Peyer's patch (tissue), 4 donors: Measurements from ENCODE around the gene NOP14. TPM values are rescaled to one million over a fixed set of nuclear protein-coding genes. Genes with fewer than 3 reads are reported as not detected.
A peak's percentile ranks its signal among the peaks of the same experiment; 100 is the strongest.

Experiments used
- DNase-seq, 3 donors: peaks; one replicate each; pipeline ENCODE4 v3.0.0-alpha.2; 2017 to 2019
- H3K27ac ChIP-seq, 4 donors: fragments of 200-600 bp; sonication (generic); one replicate each; pipeline ENCODE4 v1.5.1; 2016 to 2019
- H3K27me3 ChIP-seq, 2 donors: fragments of 200-600 bp; sonication (generic); one replicate each; pipeline ENCODE4 v1.5.1; 2019
- H3K36me3 ChIP-seq, 3 donors: fragments of 200-600 bp; sonication (generic); one replicate each; pipeline ENCODE4 v1.5.1; 2016 to 2019
- H3K4me1 ChIP-seq, 4 donors: fragments of 200-600 bp; sonication (generic); one replicate each; pipeline ENCODE4 v1.5.1; 2016 to 2019
- H3K4me3 ChIP-seq, 4 donors: fragments of 200-600 bp; sonication (generic); 1 replicate in 3 of 4; 2 replicates in 1 of 4; pipeline ENCODE4 v1.5.1; 2016 to 2019; ENCODE audit warnings: mild to moderate bottlenecking in 1 of 4
- H3K9me3 ChIP-seq, 4 donors: fragments of 200-600 bp; sonication (generic); one replicate each; pipeline ENCODE4 v1.5.1; 2016 to 2019; ENCODE audit warnings: mild to moderate bottlenecking in 1 of 4
- POLR2A ChIP-seq, 2 donors: fragments of 450-650 bp; IDR thresholded peaks; one replicate each; pipeline ENCODE4 v1.5.1; 2017; ENCODE audit warnings: antibody characterized with exemption in 2 of 2, mild to moderate bottlenecking in 2 of 2, moderate library complexity in 2 of 2
- total RNA-seq, 4 donors: library from RNA; depleted of rRNA; stranded (reverse); fragments of >200 nt; gene quantifications; one replicate each; pipeline ENCODE4 v1.1.0, GENCODE V29; 2016
- TF ChIP-seq, protein P1 (sequence below), 6 experiments: fragments of 450-650 bp in 4 of 6; fragments of 200-600 bp in 2 of 6; sonication (generic) in 1 of 6; IDR thresholded peaks; one replicate each; pipeline ENCODE4 v1.5.1; 2017 to 2019; ENCODE audit warnings: antibody characterized with exemption in 6 of 6, mild to moderate bottlenecking in 3 of 6, moderate library complexity in 1 of 6

The NOP14 gene
- total RNA-seq, 4 donors from 2014 or later: 13.0 to 76.7 (median 18.6) TPM

DNA sequence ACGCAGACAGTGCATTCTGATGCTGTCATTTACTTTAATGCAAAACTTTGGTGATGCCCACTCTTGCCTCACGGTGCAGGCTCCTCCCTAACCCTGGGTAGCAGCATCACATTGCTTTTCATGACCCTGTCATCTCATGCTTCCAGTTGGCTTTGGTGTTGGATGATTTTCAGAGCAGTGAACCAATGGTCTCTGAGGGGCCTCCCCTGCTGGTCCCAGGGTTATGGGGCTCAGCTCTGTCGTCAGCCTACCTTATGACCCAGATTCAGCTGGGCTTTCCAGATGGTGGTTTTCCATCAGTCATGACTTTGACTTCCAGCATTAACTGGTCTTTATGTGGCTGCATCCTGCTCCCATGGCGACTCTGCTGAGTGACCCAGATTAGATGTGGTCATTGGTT is 56.0 kb downstream of the NOP14 start:
- H3K4me3 ChIP-seq: no peak overlapping the region
- peaks cover 0 to 97% (median 0%) of the 10 kb centered on the region in 3 donors for H3K36me3 ChIP-seq
- H3K27me3 ChIP-seq: no peaks in the 10 kb centered on the region
- no peak overlapping the region for H3K27ac ChIP-seq
- no peaks in the 10 kb centered on the region for H3K9me3 ChIP-seq
- no peak for TF ChIP-seq POLR2A (IDR thresholded peaks at IDR 0.05)
- TF ChIP-seq, protein P1, sequence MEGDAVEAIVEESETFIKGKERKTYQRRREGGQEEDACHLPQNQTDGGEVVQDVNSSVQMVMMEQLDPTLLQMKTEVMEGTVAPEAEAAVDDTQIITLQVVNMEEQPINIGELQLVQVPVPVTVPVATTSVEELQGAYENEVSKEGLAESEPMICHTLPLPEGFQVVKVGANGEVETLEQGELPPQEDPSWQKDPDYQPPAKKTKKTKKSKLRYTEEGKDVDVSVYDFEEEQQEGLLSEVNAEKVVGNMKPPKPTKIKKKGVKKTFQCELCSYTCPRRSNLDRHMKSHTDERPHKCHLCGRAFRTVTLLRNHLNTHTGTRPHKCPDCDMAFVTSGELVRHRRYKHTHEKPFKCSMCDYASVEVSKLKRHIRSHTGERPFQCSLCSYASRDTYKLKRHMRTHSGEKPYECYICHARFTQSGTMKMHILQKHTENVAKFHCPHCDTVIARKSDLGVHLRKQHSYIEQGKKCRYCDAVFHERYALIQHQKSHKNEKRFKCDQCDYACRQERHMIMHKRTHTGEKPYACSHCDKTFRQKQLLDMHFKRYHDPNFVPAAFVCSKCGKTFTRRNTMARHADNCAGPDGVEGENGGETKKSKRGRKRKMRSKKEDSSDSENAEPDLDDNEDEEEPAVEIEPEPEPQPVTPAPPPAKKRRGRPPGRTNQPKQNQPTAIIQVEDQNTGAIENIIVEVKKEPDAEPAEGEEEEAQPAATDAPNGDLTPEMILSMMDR (IDR thresholded peaks at IDR 0.05): no peak
- H3K4me1 ChIP-seq: no peaks in the 10 kb centered on the region
- DNase-seq: no peak

DNA sequence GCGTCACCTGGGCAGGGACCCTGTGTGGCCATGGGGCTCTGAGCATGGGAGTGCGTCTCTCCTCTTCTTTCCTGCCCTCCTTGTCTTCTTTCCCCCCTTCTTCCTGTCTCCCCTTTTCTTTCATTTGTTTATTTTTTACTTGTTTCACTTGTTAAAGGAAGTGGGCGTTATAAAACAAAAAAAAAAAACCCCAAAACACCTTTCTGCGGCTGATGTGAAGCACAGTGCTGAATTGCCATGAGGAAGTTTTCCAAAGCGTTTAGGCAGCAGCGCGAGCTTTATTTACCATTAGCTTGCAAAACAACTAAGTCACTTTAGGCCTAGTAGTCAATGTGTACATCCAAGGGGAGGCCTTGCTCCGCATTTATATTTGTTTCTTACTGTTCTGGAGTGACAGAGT is 57.0 kb downstream of the NOP14 start:
- TF ChIP-seq POLR2A (IDR thresholded peaks at IDR 0.05): no peak
- Histone ChIP-seq H3K4me3 (no peak overlapping the region), H3K9me3 (no peaks in the 10 kb centered on the region), H3K4me1 (peaks cover 0 to 2% (median 0%) of the 10 kb centered on the region in 4 donors), H3K27ac (no peak overlapping the region), H3K27me3 (no peaks in the 10 kb centered on the region), H3K36me3 (peaks cover 0 to 95% (median 0%) of the 10 kb centered on the region in 3 donors)
- no peak for DNase-seq

DNA sequence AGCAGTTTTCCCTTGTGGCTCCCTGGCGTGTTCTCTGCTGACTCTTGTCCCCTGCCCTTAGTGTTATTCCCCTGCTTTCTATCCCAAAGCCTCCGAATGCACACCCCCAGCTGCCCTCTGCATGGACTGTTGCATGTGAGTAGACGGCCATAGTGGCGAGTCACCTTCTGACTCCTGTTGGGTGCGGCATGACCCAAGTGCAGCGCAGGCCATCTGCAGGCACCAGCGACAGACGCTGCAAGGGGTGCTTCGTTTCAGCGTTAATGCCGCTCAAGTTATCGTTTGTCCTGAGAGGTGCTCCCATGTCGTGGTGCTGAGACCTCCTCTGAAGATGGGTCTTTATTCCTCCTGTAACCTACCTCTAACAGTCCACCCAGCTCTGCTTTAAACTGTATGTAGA is 57.7 kb downstream of the NOP14 start:
- H3K4me3 ChIP-seq: no peak overlapping the region
- no peak for TF ChIP-seq POLR2A (IDR thresholded peaks at IDR 0.05)
- TF ChIP-seq, protein P1 (IDR thresholded peaks at IDR 0.05): no peak
- DNase-seq: no peak
- peaks cover 0 to 5% (median 0%) of the 10 kb centered on the region in 4 donors for H3K4me1 ChIP-seq
- peaks cover 0 to 95% (median 0%) of the 10 kb centered on the region in 3 donors for H3K36me3 ChIP-seq
- no peaks in the 10 kb centered on the region for H3K9me3 ChIP-seq
- H3K27ac ChIP-seq: no peak overlapping the region
- H3K27me3 ChIP-seq: no peaks in the 10 kb centered on the region

DNA sequence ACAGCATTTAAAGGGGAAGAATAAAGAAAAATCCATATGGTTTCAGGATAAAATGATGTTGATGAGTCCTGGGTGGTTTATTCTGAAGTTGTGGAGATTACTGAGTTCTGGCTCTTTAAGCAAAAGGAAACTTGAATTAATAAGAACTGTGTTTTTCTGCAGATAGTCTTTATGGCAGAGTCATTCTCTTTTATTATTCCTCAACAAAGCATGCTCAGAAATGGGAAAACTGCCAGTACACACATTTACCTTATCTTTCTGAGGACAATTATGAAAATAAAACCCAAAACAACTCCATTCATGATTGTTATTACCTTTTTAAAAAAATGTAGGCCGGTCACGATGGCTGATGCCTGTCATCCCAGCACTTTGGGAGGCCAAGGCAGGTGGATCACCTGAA is 61.1 kb downstream of the NOP14 start:
- TF ChIP-seq, protein P1 (IDR thresholded peaks at IDR 0.05): no peak
- TF ChIP-seq POLR2A (IDR thresholded peaks at IDR 0.05): no peak
- no peaks in the 10 kb centered on the region for H3K9me3 ChIP-seq
- DNase-seq: no peak
- peaks cover 0 to 8% (median 0%) of the 10 kb centered on the region in 4 donors for H3K4me1 ChIP-seq
- no peak overlapping the region for H3K4me3 ChIP-seq
- H3K27ac ChIP-seq: no peak overlapping the region
- H3K27me3 ChIP-seq: no peaks in the 10 kb centered on the region
- H3K36me3 ChIP-seq: peaks cover 0 to 94% (median 3%) of the 10 kb centered on the region in 3 donors

DNA sequence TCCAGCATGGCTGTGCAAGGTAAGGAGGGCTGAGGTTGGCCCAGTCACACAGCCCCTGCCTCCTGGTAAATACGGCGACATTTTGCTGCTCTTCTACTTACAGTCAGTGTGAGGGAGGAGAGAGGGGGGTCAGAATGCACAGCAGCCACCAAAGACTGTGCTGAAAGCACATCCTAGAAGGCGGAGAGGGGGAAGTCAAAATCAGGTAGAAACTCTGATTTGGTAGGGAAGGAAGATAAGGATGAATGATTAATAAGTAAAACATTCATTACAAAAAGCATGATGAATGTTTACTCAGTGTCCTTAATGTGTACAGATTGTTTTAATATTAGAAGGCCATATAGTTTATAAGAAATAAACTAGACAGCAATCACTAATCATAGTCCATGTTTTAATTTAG is 62.0 kb downstream of the NOP14 start:
- TF ChIP-seq POLR2A (IDR thresholded peaks at IDR 0.05): no peak
- TF ChIP-seq, protein P1 (IDR thresholded peaks at IDR 0.05): no peak
- Histone ChIP-seq H3K27ac (peak overlapping the region in 1 of 4 donors; percentile 48), H3K4me3 (no peak overlapping the region), H3K36me3 (peaks cover 0 to 94% (median 3%) of the 10 kb centered on the region in 3 donors), H3K27me3 (no peaks in the 10 kb centered on the region), H3K9me3 (no peaks in the 10 kb centered on the region), H3K4me1 (peaks cover 0 to 8% (median 0%) of the 10 kb centered on the region in 4 donors)
- no peak for DNase-seq

DNA sequence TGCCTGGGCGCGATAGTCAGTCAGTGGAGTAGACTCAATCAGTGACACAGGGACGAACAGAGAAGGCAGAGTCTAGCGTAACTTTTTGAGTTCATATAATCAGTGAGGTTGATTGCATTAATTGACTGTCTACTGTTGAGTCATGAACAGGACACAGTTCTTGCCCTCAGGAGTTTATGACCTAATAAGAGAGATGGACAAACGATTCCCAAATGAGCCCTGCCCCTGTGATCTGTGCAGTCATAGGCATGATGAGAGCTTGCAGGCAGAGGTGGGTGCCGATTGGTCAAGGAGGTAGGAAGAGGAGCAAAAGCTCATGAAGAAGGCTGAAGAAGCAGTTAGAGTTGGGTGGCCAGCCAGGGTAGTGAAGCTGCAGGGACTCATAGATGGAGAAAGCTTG is 62.5 kb downstream of the NOP14 start:
- no peak overlapping the region for H3K4me3 ChIP-seq
- H3K27ac ChIP-seq: peak overlapping the region in 1 of 4 donors; percentile 48
- no peaks in the 10 kb centered on the region for H3K27me3 ChIP-seq
- peaks cover 0 to 8% (median 0%) of the 10 kb centered on the region in 4 donors for H3K4me1 ChIP-seq
- no peak for DNase-seq
- no peak for TF ChIP-seq POLR2A (IDR thresholded peaks at IDR 0.05)
- TF ChIP-seq, protein P1 (IDR thresholded peaks at IDR 0.05): no peak
- no peaks in the 10 kb centered on the region for H3K9me3 ChIP-seq
- H3K36me3 ChIP-seq: peaks cover 0 to 94% (median 3%) of the 10 kb centered on the region in 3 donors
